EH (cell line): ENCODE data around the gene NHERF1.

Source experiments
- DNase-seq: peaks from one replicate; pipeline ENCODE4 v3.0.0-alpha.2; 2015; ENCODE audit warnings: low read depth

The NHERF1 gene

DNA sequence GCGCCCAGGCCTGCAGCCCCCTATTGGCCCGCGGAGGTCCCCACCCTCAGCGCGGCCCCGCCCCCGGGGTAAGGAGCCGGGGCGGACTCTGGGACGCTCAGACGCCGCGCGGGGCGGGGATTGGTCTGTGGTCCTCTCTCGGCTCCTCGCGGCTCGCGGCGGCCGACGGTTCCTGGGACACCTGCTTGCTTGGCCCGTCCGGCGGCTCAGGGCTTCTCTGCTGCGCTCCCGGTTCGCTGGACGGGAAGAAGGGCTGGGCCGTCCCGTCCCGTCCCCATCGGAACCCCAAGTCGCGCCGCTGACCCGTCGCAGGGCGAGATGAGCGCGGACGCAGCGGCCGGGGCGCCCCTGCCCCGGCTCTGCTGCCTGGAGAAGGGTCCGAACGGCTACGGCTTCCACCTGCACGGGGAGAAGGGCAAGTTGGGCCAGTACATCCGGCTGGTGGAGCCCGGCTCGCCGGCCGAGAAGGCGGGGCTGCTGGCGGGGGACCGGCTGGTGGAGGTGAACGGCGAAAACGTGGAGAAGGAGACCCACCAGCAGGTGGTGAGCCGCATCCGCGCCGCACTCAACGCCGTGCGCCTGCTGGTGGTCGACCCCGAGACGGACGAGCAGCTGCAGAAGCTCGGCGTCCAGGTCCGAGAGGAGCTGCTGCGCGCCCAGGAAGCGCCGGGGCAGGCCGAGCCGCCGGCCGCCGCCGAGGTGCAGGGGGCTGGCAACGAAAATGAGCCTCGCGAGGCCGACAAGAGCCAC lies at the start of gene NHERF1:
Gene NHERF1, plus strand, starts transcription at position 100 of the 750 bp plus-strand sequence. Its CDS starts 219 bp downstream, at position 319.
- peak; percentile 93 for DNase-seq

DNA sequence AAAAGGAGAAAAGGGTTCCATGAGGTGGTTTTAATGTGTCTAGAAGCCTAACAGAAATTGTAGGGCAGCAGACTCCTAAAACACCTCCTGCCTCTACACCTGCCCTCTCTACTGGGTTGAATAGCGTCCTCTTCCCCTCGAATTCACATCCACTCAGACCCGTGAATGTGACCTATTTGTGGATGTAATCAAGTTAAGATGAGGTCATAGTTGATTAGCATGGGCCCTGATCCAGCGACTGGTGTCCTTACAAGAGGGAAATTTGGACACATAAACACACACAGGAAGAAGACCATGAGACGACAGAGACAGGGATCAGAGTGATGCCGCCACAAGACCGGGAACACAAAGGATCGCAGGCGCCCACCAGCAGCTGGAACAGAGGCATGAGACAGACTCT lies 49.2 kb upstream of the NHERF1 start:
- no peak for DNase-seq

DNA sequence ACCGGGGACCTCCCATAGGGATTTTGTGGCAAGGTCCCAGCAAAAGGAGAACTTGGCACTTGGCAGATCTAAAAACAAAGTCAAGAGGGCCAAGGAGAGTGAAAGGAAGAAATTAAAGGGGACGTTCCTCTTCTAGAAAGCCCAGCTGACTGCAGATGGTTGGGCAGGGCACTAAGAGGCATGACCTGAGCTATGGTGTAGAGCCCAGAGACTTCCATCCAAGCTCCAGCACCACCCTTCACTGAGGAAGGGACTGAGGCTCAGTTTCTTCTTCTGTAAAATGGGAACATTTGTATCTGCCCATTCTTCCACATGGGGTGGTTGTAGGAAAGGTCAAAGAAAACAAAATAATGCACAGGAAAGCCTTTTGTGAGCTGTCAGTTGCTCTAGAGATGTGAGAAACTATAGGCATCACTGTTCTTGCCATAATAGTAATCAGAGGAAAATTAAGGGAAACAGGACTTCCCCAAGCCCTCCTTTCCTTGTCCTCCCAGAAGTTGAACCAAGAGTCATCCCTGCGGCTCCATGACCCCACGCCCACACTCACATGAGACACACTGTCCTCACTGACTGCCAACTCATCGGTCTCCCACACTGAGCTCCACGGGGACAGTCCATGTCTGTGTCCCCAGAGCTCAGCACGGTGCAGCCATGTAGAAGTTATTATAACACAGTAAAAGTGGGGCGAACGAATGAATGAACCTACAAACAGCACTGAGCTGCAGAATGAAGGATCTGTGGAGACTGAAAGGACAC lies 46.1 kb upstream of the NHERF1 start:
- no peak for DNase-seq

DNA sequence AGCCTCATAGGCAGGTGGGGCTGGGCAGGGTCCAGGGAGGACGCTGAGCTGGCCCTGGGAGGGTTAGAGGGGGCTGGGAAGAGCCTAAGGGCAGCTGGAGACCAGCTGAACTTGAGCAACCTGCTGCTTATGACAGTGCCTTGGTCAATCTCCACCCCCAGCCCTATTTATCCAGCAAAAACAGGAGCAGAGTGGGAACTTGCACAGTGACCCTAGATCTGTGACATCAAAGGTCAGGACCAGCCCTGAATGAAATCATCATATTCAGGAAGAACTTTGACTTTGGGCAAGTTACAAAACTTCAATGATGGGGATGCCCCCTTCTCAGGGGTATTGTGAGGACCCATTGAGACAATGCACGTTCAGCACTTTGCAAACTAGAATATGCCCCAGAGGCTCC lies 45.1 kb upstream of the NHERF1 start:
- DNase-seq = no peak

DNA sequence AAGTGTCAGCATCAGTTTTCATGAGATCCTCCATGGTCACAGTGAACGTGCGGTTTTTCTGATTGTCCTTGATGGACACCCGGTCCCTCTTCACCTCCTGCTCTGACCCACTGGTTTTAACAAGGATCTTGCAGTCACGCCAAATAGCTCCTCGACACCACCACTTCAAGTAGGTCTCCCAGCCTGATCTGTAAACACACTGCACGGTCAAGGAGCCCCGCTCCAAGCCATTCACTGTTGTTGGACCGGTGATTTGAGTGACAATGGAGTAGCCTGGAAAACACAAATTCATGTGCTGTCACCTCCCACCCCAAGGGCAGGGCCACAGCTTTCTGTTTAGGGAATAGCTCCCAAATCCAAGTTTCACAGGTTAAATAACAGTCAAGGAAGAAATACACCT lies 43.9 kb upstream of the NHERF1 start:
- DNase-seq = no peak

DNA sequence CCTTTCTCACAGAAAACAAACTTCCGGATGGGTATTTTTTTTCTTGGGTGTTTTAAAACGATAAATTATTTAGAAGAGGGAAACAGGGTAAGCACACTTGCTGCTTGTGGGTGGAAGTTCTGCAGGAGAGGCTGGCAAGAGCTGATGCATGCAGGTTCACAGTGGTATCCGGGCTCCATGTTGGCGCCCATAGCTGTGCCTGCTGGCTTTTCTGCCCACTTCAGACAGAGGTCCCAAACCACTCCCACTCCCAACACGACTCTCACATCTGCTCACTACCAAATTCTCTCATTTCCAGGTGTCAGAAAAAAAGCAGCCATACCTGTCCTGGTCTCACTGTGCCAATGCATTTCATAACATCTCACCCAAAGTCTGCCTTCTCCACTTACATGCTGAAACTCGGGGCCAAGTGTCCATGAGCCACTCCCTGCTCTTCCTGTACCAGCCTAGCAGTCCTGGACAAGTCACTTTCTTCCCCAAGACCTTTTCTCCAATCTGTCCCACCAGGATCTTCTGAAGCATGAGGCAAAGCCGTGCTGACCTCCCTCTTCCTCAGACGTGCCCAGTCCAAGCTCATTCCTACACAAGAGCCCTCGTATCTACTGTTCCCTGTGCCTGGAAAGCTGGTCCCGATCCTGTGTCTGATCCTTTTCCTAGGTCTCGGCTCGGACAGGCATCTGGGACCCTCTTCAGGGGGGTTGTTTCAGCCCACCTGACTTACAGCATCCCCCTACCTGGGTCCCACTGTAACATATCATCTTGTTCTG lies 37.2 kb upstream of the NHERF1 start:
- no peak for DNase-seq

DNA sequence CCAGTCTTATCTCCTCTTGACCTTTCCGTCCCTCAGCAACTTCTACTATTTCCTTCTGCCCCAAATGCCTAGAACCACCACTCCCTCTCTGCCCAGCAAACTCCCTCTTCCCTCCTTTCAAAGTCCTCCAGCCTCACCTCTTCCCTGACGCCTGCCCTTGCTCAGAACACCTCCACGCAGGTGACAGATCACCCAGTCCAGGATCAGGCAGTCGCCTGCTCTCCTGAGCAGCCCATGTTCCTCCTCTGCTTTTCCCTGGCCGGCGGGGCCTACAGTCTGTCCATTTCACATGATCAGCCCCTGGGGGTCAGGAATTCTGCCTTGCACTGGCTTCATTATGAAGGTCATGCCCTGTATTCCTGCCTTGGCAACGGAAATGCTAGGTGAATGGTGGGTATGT lies 36.1 kb upstream of the NHERF1 start:
- DNase-seq = no peak

DNA sequence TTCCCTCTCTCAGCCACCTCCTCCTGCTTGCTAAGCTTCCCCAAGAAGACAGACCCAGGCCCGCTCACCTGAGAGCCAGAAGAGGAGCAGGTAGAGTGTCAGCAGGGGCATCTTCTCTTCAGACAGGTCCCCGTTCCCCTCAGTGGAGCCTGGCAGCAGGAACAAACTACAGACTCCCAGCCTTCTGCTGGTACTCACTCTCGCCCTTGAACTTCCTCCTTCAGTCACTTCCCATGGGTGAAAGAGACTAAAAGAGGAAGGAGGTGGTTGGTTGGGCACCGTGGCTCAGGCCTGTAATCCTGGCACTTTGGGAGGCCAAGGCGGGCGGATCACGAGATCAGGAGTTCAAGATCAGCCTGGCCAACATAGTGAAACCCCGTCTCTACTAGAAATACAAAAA lies 35.7 kb upstream of the NHERF1 start, which contains the start of gene CD300LF:
Gene CD300LF, minus strand, starts transcription at position 168 of the 400 bp plus-strand sequence. Its CDS starts 57 bp downstream, at position 111.
- DNase-seq = no peak

DNA sequence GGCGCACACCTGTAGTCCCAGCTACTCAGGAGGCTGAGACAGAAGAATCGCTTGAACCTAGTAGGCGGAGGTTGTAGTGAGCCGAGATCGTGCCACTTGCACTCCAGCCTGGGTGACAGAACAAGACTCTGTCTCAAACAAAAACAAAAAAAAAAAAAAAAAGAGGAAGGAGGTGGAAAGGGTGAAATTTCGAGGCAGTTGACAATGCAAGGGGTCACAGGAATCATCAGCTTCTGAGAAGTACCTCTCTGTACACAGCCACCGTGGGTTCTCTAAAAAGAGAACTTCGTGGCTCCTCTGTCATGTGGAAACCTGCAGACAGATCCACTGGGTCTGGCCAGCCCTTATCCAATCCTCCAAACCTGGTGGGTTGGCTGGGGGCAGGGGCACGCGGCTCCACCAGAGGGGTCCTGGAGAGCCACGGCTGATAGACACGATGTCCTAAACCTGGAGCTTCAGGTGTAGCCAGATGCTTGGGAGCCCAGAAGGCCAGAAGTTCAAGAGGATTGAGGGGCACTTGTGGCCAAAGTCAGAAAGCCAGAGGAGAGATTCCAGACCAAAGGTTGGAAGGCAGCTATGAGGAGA lies 35.2 kb upstream of the NHERF1 start:
- no peak for DNase-seq

DNA sequence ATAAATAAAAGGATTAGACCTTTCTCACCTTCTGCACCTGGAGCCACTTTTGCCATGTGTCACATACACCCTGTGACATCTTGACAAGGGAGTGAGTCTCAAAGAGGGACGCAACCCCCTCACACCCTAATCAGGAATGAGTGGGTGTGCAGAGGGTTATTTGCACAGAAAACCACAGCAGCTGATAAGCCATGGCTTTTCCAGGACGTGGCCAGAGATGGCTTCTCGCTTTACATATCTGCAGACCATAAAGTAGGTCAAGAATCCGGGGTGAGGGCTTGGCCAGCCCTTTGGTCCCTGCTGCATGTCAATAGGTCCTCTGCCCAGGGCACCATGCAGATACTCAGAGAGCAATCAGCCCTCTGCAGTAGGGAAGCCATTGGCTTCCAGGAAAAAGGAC lies 33.3 kb upstream of the NHERF1 start:
- no peak for DNase-seq

DNA sequence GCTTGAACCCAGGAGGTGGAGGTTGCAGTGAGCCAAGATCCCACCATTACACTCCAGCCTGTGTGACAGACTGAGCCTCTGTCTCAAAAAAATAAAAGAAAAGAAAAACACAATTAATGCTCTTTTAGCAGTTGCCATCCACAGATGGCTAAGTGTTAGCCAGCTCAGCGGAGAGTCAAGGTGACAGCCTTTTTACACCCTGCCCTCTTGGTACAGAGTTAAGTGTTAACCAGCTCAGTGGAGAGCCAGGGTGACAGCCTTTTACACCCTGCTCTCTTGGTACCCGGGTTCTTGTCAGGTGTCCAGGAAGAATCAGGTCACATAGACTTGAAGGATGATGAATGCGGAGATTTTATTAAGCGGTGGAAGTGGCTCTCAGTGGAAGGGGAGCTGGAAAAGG lies 27.9 kb upstream of the NHERF1 start:
- no peak for DNase-seq

DNA sequence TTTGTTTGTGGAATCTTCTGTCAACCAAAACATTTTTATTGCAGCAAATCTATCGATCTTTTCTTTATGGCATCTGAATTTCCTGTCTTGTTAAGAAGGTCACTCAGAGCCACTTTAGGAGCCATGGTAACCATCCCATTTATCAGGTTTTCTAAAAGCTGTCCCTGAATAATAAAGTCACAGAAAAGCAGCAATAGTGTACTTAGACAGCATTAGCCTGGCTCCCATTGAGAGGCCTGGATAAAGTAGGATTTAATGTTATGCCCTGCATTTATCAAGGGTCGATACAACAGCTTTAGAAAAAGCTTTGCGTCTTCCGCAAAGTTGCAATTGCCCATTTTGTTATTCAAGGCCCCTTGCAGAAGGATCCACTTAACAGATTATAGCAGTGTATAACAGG lies 25.6 kb upstream of the NHERF1 start:
- no peak for DNase-seq

DNA sequence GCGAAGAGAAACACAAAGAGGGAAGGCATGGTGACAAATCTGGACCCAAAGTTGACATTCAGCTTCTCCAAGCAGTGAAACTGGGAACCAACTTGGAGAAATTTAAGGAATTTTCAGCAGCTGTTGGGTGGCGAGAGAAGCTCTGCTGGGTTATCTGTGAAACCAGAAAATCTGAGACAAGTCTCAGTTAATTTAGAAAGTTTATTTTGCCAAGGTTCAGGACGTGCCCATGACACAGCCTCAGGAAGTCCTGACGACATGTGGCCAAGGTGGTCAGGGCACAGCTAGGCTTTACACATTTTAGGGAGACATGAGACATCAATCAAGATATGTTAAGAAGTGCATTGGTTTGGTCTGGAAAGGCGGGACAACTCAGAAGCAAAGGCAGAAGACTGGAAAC lies 24.5 kb upstream of the NHERF1 start:
- no peak for DNase-seq

DNA sequence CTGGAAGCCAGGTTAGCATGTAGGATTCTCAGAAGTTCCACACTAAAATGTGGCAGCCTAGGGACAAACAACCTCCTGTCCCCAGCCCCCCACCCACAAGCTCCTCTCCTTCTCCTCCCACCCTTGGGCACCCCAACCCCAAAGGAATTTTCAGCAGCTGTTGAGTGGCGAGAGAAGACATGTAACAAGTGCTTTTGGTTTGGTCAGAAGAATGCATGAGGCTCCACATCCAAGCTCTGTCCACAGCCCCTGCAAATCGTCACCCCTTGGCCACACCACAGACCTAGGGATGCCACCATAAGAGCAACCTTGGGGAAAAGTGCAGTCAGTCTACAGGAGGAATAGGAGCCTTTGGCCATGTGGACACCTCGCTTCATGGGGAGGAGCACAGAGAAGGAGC lies 23.3 kb upstream of the NHERF1 start:
- no peak for DNase-seq

DNA sequence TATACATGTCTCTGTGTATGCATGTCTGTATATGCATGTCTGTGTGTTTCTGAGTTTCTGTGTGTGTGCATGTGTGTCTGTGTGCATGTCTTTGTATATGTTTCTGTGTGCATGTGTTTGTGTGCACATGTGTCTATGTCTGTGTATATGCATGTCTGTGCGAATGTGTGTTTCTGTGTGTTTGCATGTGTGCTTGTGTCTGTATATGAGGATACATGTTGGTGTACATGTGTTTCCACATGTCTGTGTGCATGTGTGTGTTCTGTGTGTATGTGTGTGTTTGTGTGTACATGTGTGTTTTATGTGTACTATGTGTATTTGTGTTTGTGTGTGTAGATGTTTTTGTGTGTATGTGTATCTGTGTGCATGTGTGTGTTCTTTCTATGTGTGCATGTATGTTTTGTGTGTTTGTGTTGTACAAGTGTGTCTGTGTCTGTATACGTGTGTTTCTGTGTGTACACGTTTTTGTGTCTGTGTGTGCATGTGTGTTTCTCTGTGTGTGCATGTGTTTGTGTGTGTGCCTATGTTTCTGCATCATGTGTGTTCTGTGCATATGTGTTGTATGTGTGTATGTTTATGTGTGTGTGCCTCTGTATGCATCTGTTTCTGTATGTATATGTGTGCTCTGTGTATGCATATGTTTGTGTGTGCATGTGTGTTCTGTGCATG lies 20.3 kb upstream of the NHERF1 start:
- no peak for DNase-seq

DNA sequence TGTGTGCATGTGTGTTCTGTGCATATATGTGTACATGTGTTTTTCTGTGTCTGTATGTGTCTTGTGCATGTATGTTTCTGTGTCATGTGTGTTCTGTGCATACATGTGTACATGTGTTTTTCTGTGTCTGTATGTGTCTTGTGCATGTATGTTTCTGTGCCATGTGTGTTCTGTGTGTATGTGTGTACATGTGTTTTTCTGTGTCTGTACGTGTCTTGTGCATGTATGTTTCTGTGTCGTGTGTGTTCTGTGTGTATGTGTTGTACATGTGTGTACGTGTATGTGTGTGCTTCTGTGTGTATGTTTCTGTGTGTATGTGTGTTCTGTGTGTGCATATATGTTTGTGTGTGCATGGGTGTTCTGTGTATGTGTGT lies 19.7 kb upstream of the NHERF1 start:
- no peak for DNase-seq

DNA sequence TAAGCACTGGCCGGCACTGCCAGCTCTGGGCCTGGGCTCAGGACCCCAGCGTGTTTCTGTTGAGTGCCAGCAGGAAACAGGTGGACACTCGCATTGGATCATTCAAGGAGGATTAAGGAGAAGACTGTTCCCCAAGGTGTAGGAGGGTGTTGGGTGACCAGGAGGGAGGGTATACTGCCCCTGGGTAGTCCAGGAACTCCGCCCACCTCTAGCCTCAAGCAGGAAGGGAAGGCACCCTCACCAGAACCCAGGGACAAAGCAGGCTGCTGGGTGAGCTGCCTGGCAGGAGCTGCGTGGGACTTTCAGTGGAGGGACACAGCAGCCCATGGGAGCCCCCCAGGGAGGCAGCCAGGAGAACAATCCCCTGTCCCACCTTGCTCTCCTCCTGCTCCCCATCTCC lies 19.1 kb upstream of the NHERF1 start:
- no peak for DNase-seq

DNA sequence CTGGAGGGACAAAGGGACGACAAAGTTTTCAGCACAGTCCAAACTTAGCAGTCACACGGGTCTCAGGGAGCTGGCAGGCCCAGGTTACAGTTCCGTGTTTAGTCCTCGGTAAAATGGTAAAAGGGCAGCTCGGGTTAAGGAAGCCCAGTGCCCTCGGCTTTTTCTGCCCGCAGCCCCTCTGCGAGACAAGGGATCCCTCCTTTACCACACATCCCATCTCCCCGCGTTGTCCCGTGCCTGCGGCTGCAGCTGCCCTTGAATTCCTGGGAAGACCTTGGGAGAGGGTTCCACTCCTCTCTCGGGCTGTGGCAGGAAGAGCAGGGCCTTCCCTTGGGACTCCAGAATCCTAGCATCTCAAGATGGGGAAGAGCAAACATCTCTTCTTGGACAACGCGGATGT lies 18.6 kb upstream of the NHERF1 start:
- DNase-seq = no peak

DNA sequence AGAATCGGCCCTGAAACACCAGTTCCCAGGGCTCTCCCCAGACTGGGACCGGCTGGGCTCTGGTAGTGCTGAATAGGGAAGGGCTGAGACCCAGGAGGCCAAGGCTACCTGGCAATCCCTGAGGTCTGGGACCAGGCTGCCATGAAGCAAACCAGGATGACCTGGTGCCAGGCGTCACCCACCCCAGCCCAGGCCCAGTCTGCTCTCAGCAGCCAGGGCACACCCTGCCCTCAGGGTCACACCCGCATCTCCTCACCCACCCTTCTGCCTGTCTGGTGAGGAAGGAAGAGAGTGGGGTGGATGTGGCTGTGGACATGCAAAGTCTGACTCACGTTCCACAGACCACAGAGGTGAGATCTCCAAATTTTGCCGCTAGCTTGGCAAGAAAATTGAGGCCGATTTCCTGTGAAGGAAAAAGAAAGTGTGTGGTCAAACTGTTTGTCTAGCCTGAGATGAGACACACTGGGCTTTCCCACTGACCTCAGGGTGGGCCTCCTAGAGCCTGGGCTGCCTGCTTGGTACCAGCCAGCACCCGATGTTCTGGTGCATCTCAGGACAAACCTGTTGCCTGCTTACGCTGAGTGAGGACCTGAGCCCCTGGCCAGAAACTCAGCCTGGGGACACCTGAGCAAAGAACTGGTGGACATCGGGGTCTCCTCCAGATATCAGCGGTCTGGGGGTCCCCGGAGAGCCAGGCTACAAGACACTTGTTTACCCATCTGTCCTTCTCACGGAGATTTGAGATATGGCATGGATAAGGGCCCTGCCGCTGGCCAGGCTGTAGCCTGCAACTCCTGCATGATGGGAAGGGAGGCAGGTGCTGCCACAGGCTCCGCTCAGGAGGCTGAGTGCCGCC lies 17.7 kb upstream of the NHERF1 start:
- DNase-seq = no peak

DNA sequence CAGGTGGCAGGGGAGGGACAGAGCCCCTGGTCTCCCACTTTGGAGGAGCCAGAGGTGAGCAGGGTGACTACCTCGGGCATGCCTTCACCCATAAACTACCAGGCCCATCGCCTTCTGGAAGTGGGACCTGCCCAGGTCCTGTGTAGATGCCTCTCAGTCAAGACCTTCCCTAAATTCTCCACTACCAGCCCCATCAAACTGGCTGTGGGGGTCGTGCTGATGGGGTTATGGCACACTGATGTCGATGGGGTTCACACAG lies 17.2 kb upstream of the NHERF1 start:
- no peak for DNase-seq
